DMS 273 (cell line): ENCODE results near the gene GRID1.

ENCODE experiments used
- DNase-seq: peaks from one replicate; lab custom pipeline; 2025; ENCODE audit not compliant: unreplicated experiment; lab: John Stamatoyannopoulos, UW

GRID1 gene

DNA sequence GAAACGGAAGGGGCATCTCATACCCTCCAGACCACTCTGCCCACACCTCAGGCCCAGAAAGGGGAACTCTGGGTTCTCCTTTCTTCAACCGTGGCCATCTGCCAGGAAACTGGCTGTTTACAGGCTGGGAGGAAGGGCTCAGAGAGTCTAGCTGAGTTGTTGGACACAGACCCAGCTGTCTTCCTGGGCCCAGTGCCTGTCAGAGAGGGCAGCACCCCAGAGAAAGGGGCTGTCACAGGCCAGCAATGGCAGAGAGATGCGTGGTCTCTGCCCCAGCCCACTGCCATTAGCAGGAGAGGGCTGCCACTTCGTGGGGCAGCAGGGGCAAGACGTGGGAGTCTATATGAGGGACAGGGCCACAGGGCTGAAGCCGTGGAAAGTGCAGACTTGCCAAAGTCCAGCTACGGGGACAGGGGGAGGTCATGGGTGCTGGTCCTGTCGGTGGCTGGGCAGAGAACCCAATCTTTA, 11.0 kb downstream of the GRID1 start:
- DNase-seq: peak; percentile 66

DNA sequence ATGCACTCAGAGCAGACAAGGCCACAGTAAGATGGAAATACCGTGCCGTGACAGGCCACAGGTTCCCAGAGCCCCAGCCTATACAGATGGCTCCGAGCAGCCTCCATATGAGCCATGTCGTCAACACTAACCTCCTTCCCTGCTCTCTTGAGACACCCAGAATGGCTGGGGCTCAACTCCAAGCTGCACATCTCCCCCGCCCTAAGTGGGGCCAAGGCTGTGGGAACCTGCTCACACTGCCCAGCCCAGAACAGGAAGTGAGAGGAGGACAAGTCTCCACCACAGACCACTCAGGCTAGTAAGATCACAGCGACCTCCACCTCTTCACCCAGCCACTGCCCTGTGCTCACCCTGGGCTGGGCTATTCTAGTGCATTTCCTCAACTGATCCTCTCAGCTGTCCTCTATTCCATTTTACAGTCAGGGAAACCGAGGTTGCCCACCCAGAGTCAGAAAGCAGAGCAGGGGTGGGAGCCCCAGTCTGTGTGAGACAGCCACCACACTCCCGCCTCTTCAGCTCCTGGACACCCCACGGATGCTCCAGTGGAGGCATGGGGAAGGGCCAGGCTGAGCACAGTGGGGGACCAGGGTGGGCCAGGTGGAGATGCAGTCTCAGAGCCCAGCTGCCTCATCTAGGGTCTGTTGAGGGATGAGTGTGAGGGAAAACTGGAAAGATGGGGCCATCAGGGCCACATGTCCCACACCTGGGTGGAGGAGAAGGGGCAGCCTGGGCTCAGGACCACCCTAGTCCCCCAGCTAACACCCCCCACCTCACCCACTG, 11.6 kb downstream of the GRID1 start:
- peak; percentile 3 for DNase-seq

DNA sequence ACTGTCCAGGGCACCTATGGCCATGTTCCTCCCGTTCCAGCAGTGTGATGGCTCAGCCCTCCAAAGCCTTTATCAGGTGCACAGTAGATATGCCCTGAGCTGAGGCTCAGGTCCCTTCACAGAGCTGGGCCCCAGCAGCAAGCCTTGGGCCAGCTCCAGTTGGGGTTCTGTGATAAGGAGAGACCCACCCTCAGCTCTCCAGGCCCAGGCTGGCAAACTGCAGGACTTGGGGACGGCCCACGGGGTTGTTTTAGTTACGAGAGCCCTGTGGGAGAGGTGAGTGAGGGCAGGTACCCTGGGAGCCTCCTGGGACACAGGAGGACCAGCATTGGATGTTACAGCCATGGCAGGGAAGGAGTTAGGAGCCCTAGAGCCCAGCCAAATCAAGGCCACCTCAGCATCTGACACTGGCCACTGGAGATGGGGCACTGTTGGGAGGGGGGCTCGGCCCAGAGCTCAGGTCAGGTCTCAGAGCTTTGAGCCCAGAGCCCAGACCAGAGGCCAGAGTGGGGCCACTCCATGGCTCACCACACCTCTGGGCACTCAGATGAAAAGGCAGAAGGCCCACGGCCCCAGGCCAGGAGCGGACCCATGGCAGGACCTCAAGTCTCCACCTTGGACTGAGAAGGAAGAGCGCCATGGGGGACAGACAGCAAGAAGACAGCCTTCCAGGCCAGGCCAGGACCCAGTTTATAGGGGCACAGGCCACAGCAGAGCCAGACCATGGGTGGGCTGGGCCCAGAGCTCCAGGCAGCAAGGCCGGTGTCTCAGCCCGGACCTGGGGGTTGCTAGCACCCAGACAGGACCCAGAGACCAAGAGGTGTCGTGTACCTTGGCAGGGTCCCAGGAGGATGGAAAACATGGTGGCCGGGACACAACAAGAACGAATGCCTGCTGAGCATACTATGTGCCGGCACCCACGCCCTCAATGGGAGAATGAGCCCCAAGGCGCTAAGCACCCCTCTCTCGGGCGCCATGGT, 12.8 kb downstream of the GRID1 start:
- DNase-seq: no peak

DNA sequence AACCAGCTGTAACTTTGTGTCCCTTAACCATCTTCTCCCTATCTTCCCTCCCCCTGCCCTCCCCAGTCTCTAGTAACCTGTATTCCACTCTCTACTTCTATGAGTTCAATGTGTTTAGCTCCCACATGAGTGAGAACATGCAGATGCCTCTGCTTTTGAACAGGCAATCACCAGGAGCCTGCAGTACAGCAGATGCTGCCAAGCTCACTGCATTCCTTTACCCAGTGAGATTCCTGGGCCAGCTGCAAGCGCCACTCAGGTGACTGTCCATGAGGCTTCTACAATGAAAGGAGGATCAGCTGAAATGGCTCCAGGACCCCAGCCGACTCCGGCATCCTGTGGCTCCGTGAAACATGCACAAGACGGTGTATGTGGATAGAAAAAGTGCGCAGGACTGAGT, 15.7 kb downstream of the GRID1 start:
- DNase-seq: no peak

DNA sequence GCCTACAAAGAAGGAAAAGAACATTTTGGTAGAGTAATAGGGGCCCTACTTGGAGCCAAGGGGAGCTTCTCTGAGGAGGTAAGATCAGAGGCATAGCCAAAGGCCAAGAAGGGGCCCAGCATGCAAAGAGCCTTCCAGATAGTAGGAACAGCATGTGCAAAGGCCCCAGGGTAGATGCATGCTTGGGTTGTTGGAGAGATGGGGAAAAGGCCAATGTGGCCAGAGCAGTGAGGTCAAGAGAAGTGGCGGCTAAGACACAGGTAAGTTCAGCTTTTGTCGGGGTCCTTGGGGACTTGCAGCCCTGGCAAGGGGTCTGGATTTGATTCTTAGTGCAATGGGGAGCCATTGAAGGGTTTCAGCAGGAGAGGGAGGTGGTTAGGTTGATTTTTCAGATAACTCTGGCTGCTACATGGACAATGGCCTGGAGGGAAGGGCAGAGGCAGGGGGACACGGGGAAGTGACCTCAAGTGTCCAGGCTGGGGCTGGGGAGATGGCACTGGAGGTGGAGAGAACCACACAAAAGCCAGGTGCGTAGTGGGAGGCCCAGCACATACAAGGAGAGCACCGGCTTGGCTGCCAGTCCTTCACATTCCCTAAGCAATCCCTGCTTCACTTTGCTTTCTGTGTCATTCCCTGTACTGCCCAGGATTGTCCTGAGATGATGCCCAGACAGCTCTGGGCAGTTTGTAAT, 16.5 kb downstream of the GRID1 start:
- DNase-seq: no peak

DNA sequence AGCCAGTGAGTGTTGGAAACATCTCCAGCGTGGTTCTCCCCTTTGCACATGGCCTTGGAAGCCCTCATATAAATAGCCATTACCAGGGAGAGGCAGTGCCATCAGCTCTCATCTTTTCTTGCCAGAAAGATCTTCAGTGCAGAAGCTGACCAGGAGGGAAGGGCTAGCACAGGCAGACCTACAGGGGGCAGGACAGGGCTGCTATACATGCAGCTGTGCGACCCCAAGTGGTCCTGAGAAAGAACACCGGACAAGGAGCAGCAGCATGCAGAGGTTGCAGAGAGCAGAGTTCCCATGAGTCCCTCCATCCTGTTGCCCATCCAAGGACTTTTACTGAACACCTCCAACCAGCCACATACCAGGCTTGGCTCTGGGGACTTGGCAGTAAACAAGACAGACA, 17.1 kb downstream of the GRID1 start:
- peak; percentile 68 for DNase-seq

DNA sequence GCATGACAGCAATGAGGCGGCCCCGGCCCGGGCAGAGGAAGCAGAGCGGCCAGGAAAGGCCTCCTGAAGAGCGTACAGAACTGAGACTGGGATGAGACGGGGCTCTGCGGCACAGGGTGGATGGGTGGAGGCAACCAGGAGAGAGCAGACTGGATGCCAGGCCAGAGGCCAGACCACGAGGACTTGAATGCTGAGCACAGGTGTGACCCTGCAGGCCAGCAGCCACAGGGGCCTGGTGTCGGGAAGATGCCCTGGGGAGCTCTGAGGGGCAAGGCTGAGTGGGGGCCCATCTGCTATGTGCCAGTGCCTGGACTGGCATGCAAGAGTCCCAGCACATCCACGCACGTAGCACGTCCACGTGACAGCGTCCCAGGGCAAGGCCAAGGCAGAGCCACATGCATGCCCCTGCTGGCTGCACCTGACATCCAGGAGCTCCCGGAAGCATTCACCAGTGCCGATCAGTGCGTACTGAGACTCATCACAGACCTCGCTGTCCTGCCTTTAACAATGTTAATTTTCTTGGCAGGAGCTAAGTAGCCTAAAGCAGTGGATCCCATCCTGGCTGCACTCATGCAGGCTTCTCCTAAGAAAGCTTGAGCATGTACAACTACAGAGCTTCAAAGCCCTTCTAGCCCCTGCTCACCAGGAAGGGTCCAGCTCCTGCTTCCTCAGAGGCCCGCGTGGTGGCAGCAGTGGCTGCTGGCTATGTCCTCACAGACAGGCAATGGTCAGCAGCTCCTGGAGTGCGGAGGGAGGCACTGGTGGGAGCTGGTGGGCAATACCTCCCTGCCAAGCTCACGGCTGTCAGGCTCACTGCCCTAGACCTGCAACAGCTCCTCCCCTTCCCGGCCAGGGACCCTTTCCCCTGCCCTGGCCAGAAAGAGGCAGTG, 18.0 kb downstream of the GRID1 start:
- no peak for DNase-seq

DNA sequence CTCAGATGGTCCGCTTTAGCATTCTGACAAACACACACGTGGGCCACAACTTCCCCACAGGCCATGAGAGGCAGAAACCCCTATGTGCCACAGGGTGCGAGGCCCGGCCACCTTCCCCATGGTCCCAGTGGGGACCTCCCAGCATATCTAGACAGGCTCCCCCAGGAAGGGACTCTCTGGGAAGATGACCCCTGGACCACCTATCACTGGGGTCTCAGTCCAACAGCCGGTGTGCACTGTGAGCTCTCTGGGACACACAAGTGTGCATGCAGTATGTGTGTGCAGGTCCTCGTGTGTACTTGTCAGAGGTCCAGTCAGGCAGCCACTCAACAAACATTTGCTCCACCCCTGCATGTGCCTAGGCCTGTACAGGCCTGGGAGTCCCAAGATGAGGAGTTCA, 18.7 kb downstream of the GRID1 start:
- DNase-seq: no peak

DNA sequence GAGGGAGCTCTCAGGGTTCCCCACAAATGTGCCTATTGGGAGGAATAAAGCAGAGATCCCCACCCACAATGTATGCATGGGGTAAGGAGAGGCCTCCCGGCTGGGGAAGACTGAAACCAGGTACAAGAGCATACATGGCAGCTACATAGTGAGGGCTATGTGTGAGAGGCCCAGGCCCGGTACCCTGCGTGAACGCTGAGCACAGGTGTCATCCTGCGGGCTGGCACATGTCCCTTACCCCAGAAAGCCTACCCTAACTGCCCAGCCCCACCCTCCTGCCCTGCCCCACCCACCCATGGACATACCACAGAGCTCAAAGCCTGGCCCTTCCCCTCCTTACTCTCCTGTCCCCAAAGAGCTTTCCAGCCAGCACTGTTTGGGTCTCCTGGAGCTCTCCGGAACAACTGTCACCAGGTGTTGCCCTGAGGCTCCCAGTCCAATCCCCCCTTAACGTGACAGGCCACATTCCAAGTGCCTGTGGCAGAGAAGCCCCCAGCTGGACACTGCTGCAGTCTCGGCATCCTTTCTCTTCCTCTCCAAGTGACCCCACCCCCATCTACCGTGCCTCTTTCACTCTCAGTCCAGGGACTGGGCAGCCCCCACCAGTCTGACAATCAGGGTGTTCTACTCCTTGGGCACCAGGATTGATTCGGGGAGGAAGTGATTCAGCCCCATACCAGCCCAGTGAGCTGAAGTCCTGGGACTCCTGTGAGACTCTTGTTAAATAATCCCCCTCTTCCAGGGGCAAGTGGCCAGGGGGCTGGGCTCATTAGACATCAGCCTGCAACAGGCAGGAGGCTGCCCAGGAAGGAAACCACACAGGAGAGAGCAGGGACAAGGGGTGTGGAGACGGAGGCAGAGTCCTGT, 19.6 kb downstream of the GRID1 start:
- DNase-seq: no peak

DNA sequence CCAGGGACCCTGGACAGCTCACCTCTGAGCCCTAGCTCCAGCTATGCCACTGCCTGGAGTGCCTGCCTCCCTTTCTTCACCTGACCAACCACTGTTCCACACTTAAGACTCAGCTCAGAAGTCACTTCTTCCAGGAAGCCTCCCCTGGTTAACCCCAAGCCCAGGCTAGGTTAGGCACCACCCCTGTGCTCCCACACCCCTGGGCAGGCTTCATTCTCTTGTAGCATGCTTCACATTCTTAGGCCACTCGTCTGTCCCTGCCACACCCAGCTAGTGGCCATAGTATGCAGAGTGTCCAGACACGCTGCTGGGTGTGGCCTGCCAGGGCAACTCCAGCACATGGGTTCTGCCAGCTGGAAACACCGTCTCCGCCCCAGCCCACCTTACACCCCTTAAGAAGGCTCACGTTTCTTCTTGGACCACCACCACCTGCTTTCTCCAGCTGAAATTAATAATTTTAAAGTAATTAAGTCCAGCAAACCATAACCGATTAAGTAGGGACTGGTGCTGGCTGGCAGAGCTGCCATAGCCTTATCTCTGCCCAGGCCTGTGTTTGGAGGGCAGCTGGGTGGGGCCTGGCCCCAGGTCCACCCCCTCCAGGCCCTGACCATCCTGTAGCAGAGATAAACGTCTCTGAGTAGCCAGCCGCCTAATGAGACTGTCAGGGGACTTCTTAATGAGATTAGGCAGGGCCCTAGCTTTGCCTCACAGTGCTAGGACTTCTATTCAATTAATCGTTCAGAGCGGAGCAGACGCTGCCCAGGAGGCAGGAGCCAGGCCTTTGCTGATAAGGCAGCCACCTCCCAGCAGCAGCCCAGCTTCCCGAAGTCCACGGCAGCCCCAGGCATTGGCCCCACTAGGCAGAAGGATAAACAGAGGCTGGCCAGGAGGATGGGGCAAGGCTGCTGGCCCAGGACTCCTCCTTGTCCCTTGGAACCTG, 20.5 kb downstream of the GRID1 start:
- DNase-seq: no peak

DNA sequence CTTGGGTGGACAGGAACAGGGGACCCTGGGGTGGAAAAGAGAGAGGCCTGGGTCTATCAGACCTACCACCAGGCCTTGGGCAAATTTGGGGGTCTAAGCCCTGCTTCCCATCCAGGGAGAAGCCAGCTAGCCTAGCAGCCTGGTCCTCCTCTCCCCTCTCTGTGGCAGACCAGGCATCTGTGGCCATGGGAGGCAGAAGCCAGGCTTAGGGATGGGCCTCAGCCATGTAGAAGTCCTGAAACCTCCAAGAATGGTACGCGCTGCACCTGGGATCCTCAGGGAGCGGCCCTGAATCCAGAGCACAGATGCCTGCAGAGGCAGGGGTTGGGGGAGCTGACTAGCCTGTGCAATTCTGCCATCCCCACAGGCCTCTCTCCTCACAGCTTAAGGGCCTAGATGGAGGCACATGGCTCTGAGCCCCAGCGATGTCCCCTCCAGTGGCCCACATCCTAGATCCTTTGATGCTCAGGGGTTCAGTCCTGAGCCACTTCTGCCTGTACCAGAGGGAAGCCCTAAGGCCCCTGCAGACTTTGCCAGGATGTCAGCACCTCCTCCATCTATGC, 21.2 kb downstream of the GRID1 start:
- DNase-seq: no peak

DNA sequence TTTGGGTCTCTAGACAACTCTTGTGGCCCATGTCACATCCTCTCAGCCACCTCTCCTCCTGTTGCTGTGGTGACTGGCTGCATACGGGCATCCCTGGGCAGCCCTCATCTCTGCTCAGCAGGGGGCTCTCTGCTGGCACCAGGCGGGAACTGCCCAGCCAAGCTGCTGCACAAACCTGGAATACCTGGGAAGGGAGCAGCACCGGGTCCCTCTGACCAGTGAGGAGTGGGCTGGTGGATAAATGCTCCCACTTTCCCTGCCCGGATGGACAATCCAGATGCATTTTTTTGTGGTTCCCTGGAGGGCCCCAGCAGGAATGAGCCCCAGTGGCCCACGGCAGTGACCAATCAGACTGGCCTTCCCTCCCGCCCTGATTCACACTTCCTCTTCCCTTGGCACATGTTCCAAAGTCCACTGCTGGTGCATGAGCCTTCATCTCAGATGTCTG, 21.9 kb downstream of the GRID1 start:
- DNase-seq: peak; percentile 11

DNA sequence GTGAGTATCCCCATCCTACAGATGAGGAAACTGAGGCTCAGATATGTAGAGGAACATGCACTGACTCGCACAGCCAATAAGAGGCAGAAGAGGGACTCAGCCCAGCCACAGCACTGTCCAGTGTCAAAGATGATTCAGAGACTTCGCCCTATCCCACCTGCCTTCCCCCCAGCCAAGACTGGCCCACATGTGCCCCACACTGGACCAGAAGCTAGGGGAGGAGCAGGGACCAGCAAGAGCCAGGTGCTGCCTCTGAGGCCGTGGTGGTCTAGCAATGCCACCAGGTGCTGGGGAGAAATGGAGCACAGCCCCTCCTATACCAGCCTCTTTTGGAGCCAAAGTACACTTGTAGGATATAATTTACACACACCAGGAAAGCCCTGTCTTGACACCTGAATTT, 22.3 kb downstream of the GRID1 start:
- no peak for DNase-seq

DNA sequence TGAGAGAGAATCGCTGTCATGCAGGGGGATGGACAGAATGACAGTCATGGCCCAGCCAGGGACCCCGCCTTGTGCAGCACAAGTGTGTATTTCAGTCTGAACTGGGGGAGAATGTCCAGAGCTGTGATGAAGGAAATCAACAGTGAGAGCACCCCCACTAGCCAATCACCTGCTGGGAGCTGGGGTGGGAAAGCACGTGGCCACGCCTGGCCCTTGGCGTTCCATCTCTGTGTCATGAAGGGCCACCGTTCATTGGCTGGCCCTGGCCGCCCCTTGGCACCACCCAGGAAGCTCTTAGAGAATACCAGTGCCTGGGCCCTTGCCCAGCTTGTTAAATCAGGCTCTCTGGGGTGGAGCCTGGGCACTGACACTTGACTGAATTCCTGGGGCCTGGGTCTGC, 22.8 kb downstream of the GRID1 start:
- no peak for DNase-seq

DNA sequence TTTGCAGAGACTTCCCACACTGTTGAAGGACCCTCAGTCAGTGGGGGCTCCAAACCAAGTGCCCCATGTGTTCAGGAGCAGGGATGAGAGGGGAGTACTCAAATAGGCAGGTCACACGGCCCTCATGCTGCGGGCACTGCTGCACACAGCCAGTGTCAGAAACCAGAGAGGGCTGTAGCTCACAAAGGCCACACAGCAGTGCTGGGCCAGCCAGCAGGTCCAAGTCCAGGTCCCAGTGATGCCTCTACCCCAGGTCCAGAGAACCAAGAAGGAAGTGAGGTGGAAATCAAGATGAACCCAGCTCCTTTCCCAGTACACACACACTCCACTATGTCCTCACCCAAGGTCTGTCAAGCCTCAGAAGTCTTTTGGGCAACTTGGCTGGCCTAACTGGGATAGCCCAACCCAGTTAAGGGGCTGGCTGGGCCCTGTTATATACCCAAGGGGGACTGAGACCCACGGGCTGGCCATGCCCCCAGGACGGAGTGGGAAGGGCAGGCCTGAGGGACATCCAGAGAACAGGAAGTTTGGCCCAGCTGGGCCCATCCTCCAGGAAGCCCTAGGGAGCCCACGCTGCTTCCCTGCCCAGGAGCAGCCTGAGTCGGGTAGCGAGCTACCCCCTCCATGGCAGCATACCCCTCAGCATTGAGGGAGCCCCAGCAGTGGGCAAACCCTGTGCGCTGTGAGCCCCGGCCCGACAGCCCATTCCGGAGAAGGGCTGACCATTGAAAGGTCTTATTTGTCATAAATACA, 24.3 kb downstream of the GRID1 start:
- no peak for DNase-seq

DNA sequence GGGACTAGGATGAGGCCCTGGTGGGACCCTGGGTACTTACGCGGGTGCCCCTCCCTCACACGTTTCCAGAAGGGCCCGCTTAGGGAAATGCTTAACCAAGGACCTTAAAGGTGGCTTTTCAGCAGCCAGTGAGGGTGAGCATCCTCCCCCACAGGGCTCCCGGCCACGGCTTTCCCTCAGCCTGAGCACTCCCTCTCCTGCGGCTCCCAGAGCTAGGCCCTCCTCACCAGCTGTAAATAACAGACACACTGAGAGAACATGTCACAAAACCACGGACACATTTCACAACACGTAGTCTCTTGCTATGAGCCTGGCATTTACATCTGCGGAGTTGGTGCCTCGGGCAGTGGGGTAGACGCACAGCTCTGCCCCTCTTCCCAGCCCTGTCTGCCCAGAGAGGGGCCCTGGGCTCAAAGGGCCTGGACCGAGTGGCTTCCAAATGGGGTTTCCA, 25.2 kb downstream of the GRID1 start:
- DNase-seq: no peak

DNA sequence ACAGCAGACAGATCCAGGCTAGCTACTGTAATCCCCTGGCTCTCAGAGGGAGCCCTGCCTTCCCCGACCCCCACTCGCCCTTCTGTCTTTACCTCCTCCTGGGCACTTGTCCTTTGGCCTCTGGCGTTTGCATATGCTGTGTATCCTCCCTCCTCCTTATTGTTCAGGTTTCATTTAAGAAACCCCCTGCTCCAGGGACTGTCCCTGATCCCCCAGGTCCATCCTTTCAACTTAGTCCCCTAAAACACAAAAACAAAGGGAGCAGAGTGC, 25.7 kb downstream of the GRID1 start:
- no peak for DNase-seq
